Measurements from ENCODE around the gene TMCO6. TPM values are rescaled to one million over a fixed set of nuclear protein-coding genes. Genes with fewer than 3 reads are reported as not detected.
"Not testable (repeated sequence)": the region's sequence is repeated elsewhere in the genome, so short reads cannot be mapped to it uniquely, and the experiment has no call there.

The TMCO6 gene
- total RNA-seq, 1 donor, result 13.7 TPM

GRCh38 chr5:140609126-140609525 is 30.1 kb upstream of the TMCO6 start:
- Histone ChIP-seq H3K4me1 (ENCODE audit: insufficient read depth, low read length) (peaks cover 86% of the 10 kb centered on the region), H3K4me3 (ENCODE audit: low read length) (no peak overlapping the region), H3K9me3 (ENCODE audit: low read depth, low read length) (no peaks in the 10 kb centered on the region), H3K27me3 (ENCODE audit: insufficient read depth, low read length) (no peaks in the 10 kb centered on the region)

GRCh38 chr5:140611020-140611521 is 28.2 kb upstream of the TMCO6 start:
- Histone ChIP-seq H3K4me1 (ENCODE audit: insufficient read depth, low read length) (peaks cover 86% of the 10 kb centered on the region), H3K4me3 (ENCODE audit: low read length) (no peak overlapping the region)

GRCh38 chr5:140622301-140622700 is 16.9 kb upstream of the TMCO6 start:
- Histone ChIP-seq H3K27me3 (ENCODE audit: insufficient read depth, low read length) (peaks cover 7% of the 10 kb centered on the region), H3K9me3 (ENCODE audit: low read depth, low read length) (no peaks in the 10 kb centered on the region), H3K4me3 (ENCODE audit: low read length) (no peak overlapping the region), H3K4me1 (ENCODE audit: insufficient read depth, low read length) (peaks cover 16% of the 10 kb centered on the region)

More at GRCh38 chr5:140611020-140611521, 28.2 kb upstream of the TMCO6 start:
- no peaks in the 10 kb centered on the region for H3K9me3 ChIP-seq (ENCODE audit: low read depth, low read length)
- no peaks in the 10 kb centered on the region for H3K27me3 ChIP-seq (ENCODE audit: insufficient read depth, low read length)

GRCh38 chr5:140623061-140623460 is 16.2 kb upstream of the TMCO6 start:
- H3K4me1 ChIP-seq (ENCODE audit: insufficient read depth, low read length), result peaks cover 16% of the 10 kb centered on the region
- H3K4me3 ChIP-seq (ENCODE audit: low read length); H3K9me3 ChIP-seq (ENCODE audit: low read depth, low read length); H3K27me3 ChIP-seq (ENCODE audit: insufficient read depth, low read length): not testable (repeated sequence)

GRCh38 chr5:140624886-140625285 is 14.4 kb upstream of the TMCO6 start:
- H3K9me3 ChIP-seq (ENCODE audit: low read depth, low read length); H3K4me3 ChIP-seq (ENCODE audit: low read length); H3K27me3 ChIP-seq (ENCODE audit: insufficient read depth, low read length): not testable (repeated sequence)
- H3K4me1 ChIP-seq (ENCODE audit: insufficient read depth, low read length), result peaks cover 28% of the 10 kb centered on the region

- no peak overlapping the region for H3K4me3 ChIP-seq (ENCODE audit: low read length)
- peaks cover 36% of the 10 kb centered on the region for H3K4me1 ChIP-seq (ENCODE audit: insufficient read depth, low read length)
- H3K9me3 ChIP-seq (ENCODE audit: low read depth, low read length), result no peaks in the 10 kb centered on the region
- H3K27me3 ChIP-seq (ENCODE audit: insufficient read depth, low read length), result peaks cover 3% of the 10 kb centered on the region
Observed at GRCh38 chr5:140627972-140628371, 11.3 kb upstream of the TMCO6 start.

- peaks cover 3% of the 10 kb centered on the region for H3K27me3 ChIP-seq (ENCODE audit: insufficient read depth, low read length)
- peaks cover 36% of the 10 kb centered on the region for H3K4me1 ChIP-seq (ENCODE audit: insufficient read depth, low read length)
- H3K4me3 ChIP-seq (ENCODE audit: low read length), result no peak overlapping the region
- no peaks in the 10 kb centered on the region for H3K9me3 ChIP-seq (ENCODE audit: low read depth, low read length)
Observed at GRCh38 chr5:140628711-140629110, 10.5 kb upstream of the TMCO6 start.

- peak overlapping the region; percentile 61 for H3K4me3 ChIP-seq (ENCODE audit: low read length)
- peaks cover 51% of the 10 kb centered on the region for H3K4me1 ChIP-seq (ENCODE audit: insufficient read depth, low read length)
Observed at GRCh38 chr5:140630292-140631035, 8.8 kb upstream of the TMCO6 start.

GRCh38 chr5:140631036-140631417 is 8.2 kb upstream of the TMCO6 start:
- Histone ChIP-seq H3K4me1 (ENCODE audit: insufficient read depth, low read length) (peaks cover 54% of the 10 kb centered on the region), H3K27me3 (ENCODE audit: insufficient read depth, low read length) (peaks cover 3% of the 10 kb centered on the region), H3K9me3 (ENCODE audit: low read depth, low read length) (no peaks in the 10 kb centered on the region), H3K4me3 (ENCODE audit: low read length) (peak overlapping the region; percentile 61)

More at GRCh38 chr5:140630292-140631035, 8.8 kb upstream of the TMCO6 start:
- peaks cover 3% of the 10 kb centered on the region for H3K27me3 ChIP-seq (ENCODE audit: insufficient read depth, low read length)
- no peaks in the 10 kb centered on the region for H3K9me3 ChIP-seq (ENCODE audit: low read depth, low read length)

GRCh38 chr5:140631831-140632365 is 7.4 kb upstream of the TMCO6 start:
- peak overlapping the region; percentile 61 for H3K4me3 ChIP-seq (ENCODE audit: low read length)
- H3K9me3 ChIP-seq (ENCODE audit: low read depth, low read length), result no peaks in the 10 kb centered on the region
- H3K27me3 ChIP-seq (ENCODE audit: insufficient read depth, low read length), result peaks cover 3% of the 10 kb centered on the region
- peaks cover 57% of the 10 kb centered on the region for H3K4me1 ChIP-seq (ENCODE audit: insufficient read depth, low read length)

GRCh38 chr5:140632366-140633020 is 6.8 kb upstream of the TMCO6 start:
- Histone ChIP-seq H3K9me3 (ENCODE audit: low read depth, low read length) (no peaks in the 10 kb centered on the region), H3K4me1 (ENCODE audit: insufficient read depth, low read length) (peaks cover 63% of the 10 kb centered on the region), H3K4me3 (ENCODE audit: low read length) (peak overlapping the region; percentile 61), H3K27me3 (ENCODE audit: insufficient read depth, low read length) (peaks cover 3% of the 10 kb centered on the region)

- no peaks in the 10 kb centered on the region for H3K9me3 ChIP-seq (ENCODE audit: low read depth, low read length)
- peaks cover 3% of the 10 kb centered on the region for H3K27me3 ChIP-seq (ENCODE audit: insufficient read depth, low read length)
- peaks cover 68% of the 10 kb centered on the region for H3K4me1 ChIP-seq (ENCODE audit: insufficient read depth, low read length)
- H3K4me3 ChIP-seq (ENCODE audit: low read length), result peak within 1 kb of the TSS; percentile 61
Observed at GRCh38 chr5:140633021-140633471, 6.2 kb upstream of the TMCO6 start, which contains the start of gene CD14. Gene CD14, minus strand, starts transcription at chr5:140633175. Its CDS starts 104 bp downstream, at chr5:140633071.

GRCh38 chr5:140633501-140633900 is 5.8 kb upstream of the TMCO6 start:
- Histone ChIP-seq H3K27me3 (ENCODE audit: insufficient read depth, low read length) (peaks cover 3% of the 10 kb centered on the region), H3K4me1 (ENCODE audit: insufficient read depth, low read length) (peaks cover 69% of the 10 kb centered on the region), H3K4me3 (ENCODE audit: low read length) (peak overlapping the region; percentile 61), H3K9me3 (ENCODE audit: low read depth, low read length) (no peaks in the 10 kb centered on the region)

- Histone ChIP-seq H3K27me3 (ENCODE audit: insufficient read depth, low read length) (peaks cover 3% of the 10 kb centered on the region), H3K4me3 (ENCODE audit: low read length) (no peak overlapping the region), H3K4me1 (ENCODE audit: insufficient read depth, low read length) (peaks cover 68% of the 10 kb centered on the region), H3K9me3 (ENCODE audit: low read depth, low read length) (no peaks in the 10 kb centered on the region)
Observed at GRCh38 chr5:140634103-140634502, 5.1 kb upstream of the TMCO6 start.
